ENCODE results near the gene MT1A. TPM values are rescaled to one million over a fixed set of nuclear protein-coding genes. Genes with fewer than 3 reads are reported as not detected.

Gene MT1A
- total RNA-seq, 2 experiments from 2014 or later = not detected

DNA sequence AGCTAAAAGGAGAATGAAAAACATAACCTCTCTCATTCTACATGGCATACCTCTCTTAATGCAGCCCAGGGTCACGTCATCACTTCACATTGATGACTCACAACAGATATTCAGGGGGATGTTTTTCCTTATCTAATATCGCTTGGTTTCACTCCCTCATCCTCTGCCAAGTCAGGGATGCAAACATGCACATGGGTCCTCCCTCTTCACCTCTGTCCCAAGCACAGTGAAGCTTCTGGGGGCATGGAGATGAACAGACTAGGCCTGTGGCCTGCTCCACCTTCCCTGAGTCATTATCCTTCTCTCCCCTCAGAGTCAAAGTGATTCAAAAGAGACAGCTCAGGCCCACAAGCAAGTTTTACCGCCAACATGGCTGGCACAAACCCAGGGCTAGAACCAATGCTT is 32.4 kb upstream of the MT1A start:
- POLR2A ChIA-PET = interaction anchor here (4.7 to 7.4 kb wide), 2 partner anchors 19 to 77 kb away, joined by 29 to 96 read pairs; partner anchors contain the start of genes MT1E and MT1X
- CTCF ChIA-PET = no interaction called here
- H3K27me3 Mint-ChIP-seq = peaks cover 7% of the 10 kb centered on the region
- H3K9me3 Mint-ChIP-seq = no peaks in the 10 kb centered on the region
- no peaks in the 10 kb centered on the region for H3K36me3 Mint-ChIP-seq (ENCODE audit: low read depth)
- DNase-seq = no peak
- H3K4me1 Mint-ChIP-seq = peaks cover 37% of the 10 kb centered on the region
- no peak overlapping the region for H3K4me3 Mint-ChIP-seq
- no peak overlapping the region for H3K27ac Mint-ChIP-seq

GRCh38 chr16:56606476-56607108 is 31.9 kb upstream of the MT1A start:
- Mint-ChIP-seq H3K4me3 (no peak overlapping the region), H3K36me3 (ENCODE audit: low read depth) (no peaks in the 10 kb centered on the region), H3K9me3 (no peaks in the 10 kb centered on the region), H3K4me1 (peaks cover 41% of the 10 kb centered on the region), H3K27me3 (peaks cover 3% of the 10 kb centered on the region), H3K27ac (no peak overlapping the region)
- POLR2A ChIA-PET = interaction anchor here (4.7 to 7.4 kb wide), 2 partner anchors 19 to 76 kb away, joined by 29 to 96 read pairs; partner anchors contain the start of genes MT1E and MT1X
- CTCF ChIA-PET = no interaction called here
- no peak for DNase-seq

DNA sequence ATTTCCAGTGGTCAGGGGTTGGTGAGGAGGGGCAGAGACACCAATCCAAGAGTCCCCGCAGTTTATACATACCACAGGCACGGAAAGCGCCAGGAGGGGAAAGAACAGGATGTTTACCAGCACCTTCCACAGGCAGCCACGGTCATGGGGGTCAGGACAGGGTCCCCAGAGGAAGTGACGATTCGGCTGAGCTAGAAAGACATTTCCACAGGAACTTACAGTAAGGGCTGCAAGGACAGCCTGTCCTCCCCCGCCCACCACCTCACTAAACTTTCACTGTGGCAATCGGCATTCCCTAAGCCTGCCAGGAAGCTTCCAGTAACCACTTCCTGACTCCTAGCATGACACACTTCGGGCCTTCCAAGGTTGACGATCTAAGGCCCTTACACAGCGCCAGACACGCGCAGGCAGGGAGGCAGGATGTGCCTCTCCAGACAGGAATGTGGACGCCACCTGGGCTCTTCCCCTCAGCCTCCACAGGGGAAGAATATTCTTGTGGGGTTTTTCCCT is 31.3 kb upstream of the MT1A start:
- ChIA-PET CTCF (no interaction called here), POLR2A (interaction anchor here (1.4 to 7.4 kb wide), 4 partner anchors 11 to 75 kb away, joined by 4 to 96 read pairs (median 18); partner anchors contain the start of genes MT1E and MT1X)
- Mint-ChIP-seq H3K27me3 (peaks cover 2% of the 10 kb centered on the region), H3K4me3 (peak overlapping the region; percentile 93), H3K36me3 (ENCODE audit: low read depth) (no peaks in the 10 kb centered on the region), H3K27ac (no peak overlapping the region), H3K4me1 (peaks cover 41% of the 10 kb centered on the region), H3K9me3 (no peaks in the 10 kb centered on the region)
- DNase-seq = no peak

GRCh38 chr16:56607675-56608042 is 30.8 kb upstream of the MT1A start:
- POLR2A ChIA-PET = interaction anchor here (1.4 to 7.4 kb wide), 4 partner anchors 11 to 75 kb away, joined by 4 to 96 read pairs (median 18); partner anchors contain the start of genes MT1E and MT1X
- CTCF ChIA-PET = no interaction called here
- Mint-ChIP-seq H3K4me3 (peak overlapping the region; percentile 93), H3K27ac (peak overlapping the region; percentile 53), H3K4me1 (peaks cover 43% of the 10 kb centered on the region), H3K36me3 (ENCODE audit: low read depth) (no peaks in the 10 kb centered on the region), H3K9me3 (no peaks in the 10 kb centered on the region), H3K27me3 (peaks cover 2% of the 10 kb centered on the region)
- no peak for DNase-seq

- peak; percentile 93 for DNase-seq
- ChIA-PET POLR2A (interaction anchor here (0.7 to 7.4 kb wide), 10 partner anchors 10 to 324 kb away, joined by 3 to 96 read pairs (median 4); partner anchors contain the start of genes HERPUD1, MT1E and MT1X), CTCF (interaction anchor here (0.6 to 3.4 kb wide), 5 partner anchors 10 to 94 kb away, joined by 3 to 12 read pairs (median 9); partner anchors contain the start of gene MT1E)
- no peaks in the 10 kb centered on the region for H3K9me3 Mint-ChIP-seq
- peak within 1 kb of the TSS; percentile 78 for H3K27ac Mint-ChIP-seq
- peaks cover 43% of the 10 kb centered on the region for H3K4me1 Mint-ChIP-seq
- H3K27me3 Mint-ChIP-seq = peaks cover 2% of the 10 kb centered on the region
- peak within 1 kb of the TSS; percentile 93 for H3K4me3 Mint-ChIP-seq
- no peaks in the 10 kb centered on the region for H3K36me3 Mint-ChIP-seq (ENCODE audit: low read depth)
Observed at GRCh38 chr16:56608043-56608875, 30.2 kb upstream of the MT1A start, which contains the start of gene MT2A. Gene MT2A, plus strand, starts transcription at chr16:56608584. Its CDS starts 72 bp downstream, at chr16:56608656.

DNA sequence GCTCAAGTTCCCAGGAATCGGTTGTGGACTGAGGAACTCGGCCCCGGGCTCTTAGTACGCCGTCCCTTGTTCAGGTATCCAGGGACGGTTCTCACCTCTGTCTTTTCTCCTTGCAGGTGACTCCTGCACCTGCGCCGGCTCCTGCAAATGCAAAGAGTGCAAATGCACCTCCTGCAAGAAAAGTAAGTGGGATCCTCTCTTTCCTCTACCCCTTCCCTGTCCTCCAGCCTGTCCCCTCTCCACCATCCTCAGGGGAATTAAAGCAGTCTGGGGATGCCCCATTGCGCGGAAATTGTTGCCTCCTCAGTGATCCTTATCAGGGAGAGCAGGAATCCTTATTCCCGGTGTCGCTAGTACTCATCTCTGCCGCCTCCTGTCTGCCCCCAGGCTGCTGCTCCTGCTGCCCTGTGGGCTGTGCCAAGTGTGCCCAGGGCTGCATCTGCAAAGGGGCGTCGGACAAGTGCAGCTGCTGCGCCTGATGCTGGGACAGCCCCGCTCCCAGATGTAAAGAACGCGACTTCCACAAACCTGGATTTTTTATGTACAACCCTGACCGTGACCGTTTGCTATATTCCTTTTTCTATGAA is 29.5 kb upstream of the MT1A start:
- peaks cover 44% of the 10 kb centered on the region for H3K4me1 Mint-ChIP-seq
- POLR2A ChIA-PET = interaction anchor here (0.8 to 7.4 kb wide), 11 partner anchors 9 to 323 kb away, joined by 3 to 96 read pairs (median 4); partner anchors contain the start of genes HERPUD1, MT1E and MT1X
- no peaks in the 10 kb centered on the region for H3K36me3 Mint-ChIP-seq (ENCODE audit: low read depth)
- H3K27ac Mint-ChIP-seq = peak overlapping the region; percentile 78
- no peak for DNase-seq
- H3K9me3 Mint-ChIP-seq = no peaks in the 10 kb centered on the region
- peaks cover 2% of the 10 kb centered on the region for H3K27me3 Mint-ChIP-seq
- peak overlapping the region; percentile 93 for H3K4me3 Mint-ChIP-seq
- CTCF ChIA-PET = interaction anchor here (0.9 to 3.4 kb wide), 7 partner anchors 16 to 93 kb away, joined by 3 to 12 read pairs (median 6); partner anchors contain the start of genes MT1E and MT1X

- peak; percentile 67 for DNase-seq
- peaks cover 49% of the 10 kb centered on the region for H3K4me1 Mint-ChIP-seq
- peaks cover 2% of the 10 kb centered on the region for H3K27me3 Mint-ChIP-seq
- H3K9me3 Mint-ChIP-seq = no peaks in the 10 kb centered on the region
- peak overlapping the region; percentile 78 for H3K27ac Mint-ChIP-seq
- ChIA-PET POLR2A (interaction anchor here (0.8 to 7.4 kb wide), 9 partner anchors 9 to 322 kb away, joined by 3 to 96 read pairs (median 4); partner anchors contain the start of genes HERPUD1, MT1E and MT1X), CTCF (interaction anchor here (0.9 to 3.4 kb wide), 6 partner anchors 8 to 93 kb away, joined by 3 to 12 read pairs (median 8); partner anchors contain the start of genes MT1E and MT1X)
- peak overlapping the region; percentile 93 for H3K4me3 Mint-ChIP-seq
- H3K36me3 Mint-ChIP-seq (ENCODE audit: low read depth) = no peaks in the 10 kb centered on the region
Observed at GRCh38 chr16:56609463-56609921, 29.0 kb upstream of the MT1A start.

DNA sequence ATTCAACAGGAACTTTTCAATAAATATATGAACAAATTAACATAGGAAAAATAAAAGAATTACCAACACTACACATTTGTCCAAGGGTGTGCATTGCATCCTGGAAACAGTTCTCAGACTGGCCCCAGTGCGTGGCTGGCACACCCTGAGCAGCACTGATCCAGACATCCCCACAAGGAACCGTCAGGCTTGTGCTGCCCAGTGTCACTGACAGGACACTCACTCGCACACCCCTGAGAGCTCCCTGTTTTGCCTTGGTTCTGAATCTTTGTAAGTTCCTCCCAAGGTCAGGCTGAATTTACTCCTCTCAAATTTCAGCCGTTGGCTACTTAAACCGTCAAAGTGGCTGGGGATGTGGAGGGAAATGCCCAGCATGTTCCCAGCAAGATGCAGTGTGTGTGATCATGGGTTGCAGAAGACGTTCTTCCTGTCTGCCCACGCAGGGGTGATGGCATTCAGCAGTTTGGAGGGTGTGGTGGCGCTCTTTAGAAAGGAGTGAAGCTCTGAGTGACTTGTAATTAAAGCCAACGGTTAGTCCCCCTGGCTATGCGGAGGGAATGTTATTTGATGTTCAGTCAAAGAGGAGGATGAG is 28.4 kb upstream of the MT1A start:
- H3K4me3 Mint-ChIP-seq = peak overlapping the region; percentile 93
- H3K9me3 Mint-ChIP-seq = no peaks in the 10 kb centered on the region
- peak overlapping the region; percentile 78 for H3K27ac Mint-ChIP-seq
- POLR2A ChIA-PET = interaction anchor here (1.2 to 7.4 kb wide), 6 partner anchors 15 to 322 kb away, joined by 3 to 96 read pairs (median 4); partner anchors contain the start of genes HERPUD1, MT1E and MT1X
- no peaks in the 10 kb centered on the region for H3K27me3 Mint-ChIP-seq
- peak; percentile 54 for DNase-seq
- no peaks in the 10 kb centered on the region for H3K36me3 Mint-ChIP-seq (ENCODE audit: low read depth)
- H3K4me1 Mint-ChIP-seq = peaks cover 56% of the 10 kb centered on the region
- CTCF ChIA-PET = interaction anchor here (0.9 to 3.4 kb wide), 6 partner anchors 9 to 92 kb away, joined by 3 to 12 read pairs (median 8); partner anchors contain the start of genes MT1E and MT1X

DNA sequence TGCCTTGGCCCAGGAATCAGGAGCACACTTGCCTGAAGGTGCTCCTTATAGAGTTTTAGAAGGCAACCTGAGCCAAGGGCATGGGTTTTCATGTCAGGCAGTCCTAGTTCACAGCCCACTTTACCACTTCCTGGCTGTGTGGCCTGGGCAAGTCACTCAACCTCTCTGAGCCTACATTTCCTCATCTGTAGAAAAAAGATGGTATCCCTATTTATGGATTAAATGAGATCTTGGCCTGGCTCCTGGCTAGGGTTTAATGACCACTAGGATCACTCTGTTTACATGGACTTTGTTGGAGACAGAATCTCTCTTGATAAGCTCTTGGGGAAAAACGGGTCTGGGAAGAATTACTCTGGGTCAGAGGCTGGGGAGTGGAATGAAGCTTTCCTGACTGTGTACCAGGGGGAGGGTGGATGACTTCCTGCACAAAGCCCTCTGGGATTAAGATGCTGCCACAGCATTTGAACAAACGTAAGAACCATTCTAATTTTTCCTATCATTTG is 27.8 kb upstream of the MT1A start:
- Mint-ChIP-seq H3K4me1 (peaks cover 58% of the 10 kb centered on the region), H3K36me3 (ENCODE audit: low read depth) (no peaks in the 10 kb centered on the region), H3K4me3 (peak overlapping the region; percentile 12), H3K27ac (peak overlapping the region; percentile 24), H3K9me3 (no peaks in the 10 kb centered on the region), H3K27me3 (no peaks in the 10 kb centered on the region)
- CTCF ChIA-PET = interaction anchor here (1.7 to 3.4 kb wide), 3 partner anchors 10 to 92 kb away, joined by 9 to 11 read pairs (median 10); no protein-coding TSS in a partner anchor
- no peak for DNase-seq
- POLR2A ChIA-PET = interaction anchor here (1.2 to 7.4 kb wide), 5 partner anchors 15 to 113 kb away, joined by 3 to 96 read pairs (median 5); partner anchors contain the start of genes MT1E and MT1X

GRCh38 chr16:56611281-56611833 is 27.1 kb upstream of the MT1A start:
- peaks cover 58% of the 10 kb centered on the region for H3K4me1 Mint-ChIP-seq
- no peak overlapping the region for H3K27ac Mint-ChIP-seq
- peaks cover under 1% of the 10 kb centered on the region for H3K27me3 Mint-ChIP-seq
- CTCF ChIA-PET = interaction anchor here (1.7 to 3.4 kb wide), 4 partner anchors 10 to 91 kb away, joined by 8 to 11 read pairs (median 10); partner anchors contain the start of gene MT1E
- H3K4me3 Mint-ChIP-seq = no peak overlapping the region
- no peaks in the 10 kb centered on the region for H3K9me3 Mint-ChIP-seq
- DNase-seq = no peak
- no peaks in the 10 kb centered on the region for H3K36me3 Mint-ChIP-seq (ENCODE audit: low read depth)
- POLR2A ChIA-PET = interaction anchor here (1.8 to 7.4 kb wide), 3 partner anchors 14 to 71 kb away, joined by 5 to 96 read pairs (median 17); partner anchors contain the start of genes MT1E and MT1X

DNA sequence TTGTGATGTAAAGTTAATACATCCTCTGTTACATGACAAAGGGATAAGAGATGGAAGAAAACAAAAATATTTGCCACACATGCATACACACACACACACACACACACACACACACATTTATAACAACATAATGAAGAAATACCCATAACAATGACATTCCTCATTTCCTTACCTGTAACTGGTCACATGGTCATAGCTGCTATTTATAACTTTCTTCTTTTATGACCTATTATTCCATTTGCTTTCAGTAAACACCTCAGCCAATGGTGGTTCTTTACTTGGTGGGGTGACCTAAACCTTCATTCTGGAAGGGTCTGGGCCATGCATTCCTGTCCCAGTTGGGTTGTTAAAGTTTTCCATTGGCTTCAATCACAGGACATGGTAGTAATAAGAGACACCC is 24.8 kb upstream of the MT1A start:
- H3K4me1 Mint-ChIP-seq = peaks cover 53% of the 10 kb centered on the region
- H3K4me3 Mint-ChIP-seq = no peak overlapping the region
- no peaks in the 10 kb centered on the region for H3K36me3 Mint-ChIP-seq (ENCODE audit: low read depth)
- no peaks in the 10 kb centered on the region for H3K9me3 Mint-ChIP-seq
- no peak overlapping the region for H3K27ac Mint-ChIP-seq
- CTCF ChIA-PET = interaction anchor here (1.2 to 2.6 kb wide), 3 partner anchors 12 to 37 kb away, joined by 4 to 8 read pairs (median 4); partner anchors contain the start of gene MT1E
- peaks cover 19% of the 10 kb centered on the region for H3K27me3 Mint-ChIP-seq
- DNase-seq = no peak
- POLR2A ChIA-PET = interaction anchor here (3.1 to 4.1 kb wide), 2 partner anchors 12 to 69 kb away, joined by 12 to 17 read pairs; partner anchors contain the start of genes MT1E and MT1X

Measured in activated CD4-positive, alpha-beta memory T cell treated with anti-CD3 and anti-CD28 coated beads, Interleukin-2, amount 10 ng/mL, durations not matched to agents 7 days and 5 days (primary cell).